Breast epithelium (tissue), 3 donors: ENCODE measurements around the gene PROSER3.

Source experiments
- CTCF ChIP-seq, 3 donors: fragments of 450-650 bp; IDR thresholded peaks; one replicate each; pipeline ENCODE4 v1.5.1; 2016 to 2017; ENCODE audit warnings: antibody characterized with exemption in 3 of 3, mild to moderate bottlenecking in 3 of 3, moderate library complexity in 3 of 3
- POLR2A ChIP-seq: fragments of 450-650 bp; IDR thresholded peaks from one replicate; pipeline ENCODE4 v1.6.1; 2016; ENCODE audit warnings: antibody characterized with exemption, mild to moderate bottlenecking, moderate library complexity

- no peak for TF ChIP-seq POLR2A
- TF ChIP-seq CTCF (IDR thresholded peaks at IDR 0.05): no peak
Observed at GRCh38 chr19:35710784-35711723, 46.9 kb upstream of the PROSER3 start.
